GM19035 (cell line): ENCODE data around the gene MDP1.

Experiments used
- ATAC-seq: cut with Tn5 transposase; IDR thresholded peaks from one replicate; pipeline ENCODE4 v1.9.1; 2021; ENCODE audit not compliant: unreplicated experiment

The MDP1 gene

DNA sequence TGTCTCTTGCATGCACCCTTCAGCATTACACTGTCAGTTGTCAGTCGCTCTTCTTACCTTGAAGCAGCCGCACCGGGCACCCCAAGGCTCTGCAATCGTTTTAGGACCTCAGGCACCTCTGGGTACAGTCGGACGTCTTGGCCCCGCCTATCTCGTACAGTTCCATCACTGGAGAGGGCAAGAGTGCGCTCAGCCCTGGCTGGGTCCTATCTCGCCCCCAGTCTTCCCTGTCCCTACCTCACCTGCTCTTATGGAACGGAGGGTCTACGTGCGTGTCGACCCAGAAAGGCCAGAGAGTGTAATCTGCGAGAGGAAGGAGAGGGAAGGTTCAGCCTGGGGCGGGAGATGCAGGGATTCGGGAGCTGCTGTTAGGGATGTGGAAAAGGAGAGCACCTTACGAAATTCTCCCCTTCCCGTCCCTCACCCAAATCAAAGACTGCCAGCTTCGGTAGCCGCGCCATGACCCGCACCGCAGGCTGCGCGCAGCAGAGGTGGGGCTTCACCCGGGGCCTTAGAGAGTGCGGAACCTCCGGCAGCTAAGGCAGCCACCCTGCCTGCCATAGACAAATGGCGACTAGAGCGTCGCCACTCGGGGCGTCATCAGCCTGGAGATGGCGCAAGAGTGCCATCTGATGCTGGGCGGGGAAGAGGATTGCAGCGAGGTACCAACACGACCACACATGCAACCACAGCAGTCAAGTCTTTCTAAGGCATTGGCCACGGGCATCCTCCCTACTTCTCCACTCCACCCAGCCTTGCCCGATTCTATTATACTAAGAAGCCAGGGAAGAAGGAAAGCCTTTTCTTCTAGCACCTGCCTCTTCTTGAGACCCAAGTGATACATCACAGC is at the start of gene MDP1:
TSS of gene MDP1 (minus strand) at position 572 of the 850 bp plus-strand sequence. CDS start at position 461, 111 bp downstream.
- ATAC-seq = peak; percentile 65

DNA sequence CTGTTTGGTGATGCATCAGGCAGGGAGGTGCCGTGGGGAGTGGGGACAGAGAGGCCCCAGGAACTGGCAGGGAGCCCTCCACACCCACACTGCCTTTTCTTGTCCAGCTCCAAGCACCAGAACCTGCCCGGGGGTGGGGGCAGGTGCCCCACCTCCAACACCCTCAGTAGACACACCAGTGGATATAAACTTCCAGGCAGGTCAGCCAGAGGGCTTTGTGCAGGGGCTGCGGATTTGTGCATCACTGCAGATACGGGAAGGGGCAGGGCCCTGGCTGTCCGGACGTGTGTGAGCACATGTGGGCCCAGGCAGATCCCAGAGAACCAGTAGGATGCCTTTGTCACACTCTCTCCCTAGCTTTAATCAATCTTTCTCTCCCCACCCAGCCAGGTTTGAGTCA is 48.4 kb upstream of the MDP1 start:
- no peak for ATAC-seq

DNA sequence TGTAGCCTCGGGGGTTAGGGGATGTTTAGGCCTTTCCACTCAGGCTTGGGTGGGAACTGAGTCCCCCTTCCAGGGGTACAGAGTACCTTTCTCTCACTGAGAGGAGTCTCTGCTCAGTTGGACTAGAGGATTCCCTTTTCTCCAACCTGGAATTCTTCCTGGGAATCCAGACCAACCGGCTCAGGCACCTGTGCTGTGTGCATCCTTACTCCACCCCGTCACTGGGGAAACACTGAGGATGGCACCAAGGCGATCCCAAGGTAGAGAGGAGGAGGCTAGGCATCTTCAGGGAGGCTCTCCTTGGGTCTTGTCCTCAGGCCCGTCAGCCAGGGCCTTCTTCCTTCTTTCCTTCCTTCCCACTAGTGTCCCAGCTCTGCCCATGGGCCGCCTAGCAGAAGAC is 48.0 kb upstream of the MDP1 start:
- ATAC-seq = no peak

DNA sequence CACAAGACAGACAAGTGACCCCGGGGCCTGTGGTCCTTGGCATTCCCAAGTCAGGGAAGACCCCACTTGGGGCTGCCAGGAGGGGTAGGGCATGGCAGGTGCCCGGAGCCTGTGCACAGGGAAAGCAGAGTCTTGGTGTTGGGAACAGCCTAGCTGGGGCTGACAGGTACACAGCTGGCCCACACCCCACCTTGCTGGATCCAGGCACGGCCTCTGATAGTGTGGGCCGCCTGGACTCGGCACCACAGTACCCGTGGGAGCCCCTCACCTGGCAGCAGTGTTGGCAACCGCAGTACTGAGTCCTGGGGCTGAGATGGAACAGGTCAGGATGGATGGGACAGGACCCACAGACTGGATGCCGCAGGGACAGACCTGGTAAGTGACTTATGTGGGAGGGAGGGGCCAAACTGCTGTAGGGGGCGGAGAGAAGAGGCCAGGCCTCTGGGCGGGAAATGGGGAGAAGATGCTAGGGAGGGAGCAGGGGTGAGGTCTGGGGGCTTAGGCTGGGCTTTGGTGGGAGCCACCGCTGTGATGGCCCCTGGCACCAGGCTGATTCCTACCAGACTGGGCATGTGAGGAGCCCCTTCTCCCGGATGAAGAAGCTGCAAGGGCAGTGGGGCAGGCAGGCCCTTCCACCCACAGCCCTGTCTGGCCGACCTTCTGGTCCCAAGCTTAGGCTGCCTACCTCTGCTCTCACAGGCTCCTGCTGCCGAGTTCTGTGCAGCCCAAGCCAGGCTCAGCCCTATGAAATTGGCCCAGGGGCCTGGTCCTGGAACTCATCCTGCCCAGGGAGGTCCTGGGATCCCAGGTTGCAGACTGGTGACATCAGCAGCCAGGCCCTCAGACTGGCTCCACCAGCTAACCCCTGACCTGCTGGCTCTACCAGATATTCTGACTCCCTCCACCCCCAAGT is 47.2 kb upstream of the MDP1 start, which contains the start of gene TGM1:
TSS of gene TGM1 (minus strand) at position 357 of the 913 bp plus-strand sequence. CDS start 825 bp downstream, outside the sequence.
- no peak for ATAC-seq

DNA sequence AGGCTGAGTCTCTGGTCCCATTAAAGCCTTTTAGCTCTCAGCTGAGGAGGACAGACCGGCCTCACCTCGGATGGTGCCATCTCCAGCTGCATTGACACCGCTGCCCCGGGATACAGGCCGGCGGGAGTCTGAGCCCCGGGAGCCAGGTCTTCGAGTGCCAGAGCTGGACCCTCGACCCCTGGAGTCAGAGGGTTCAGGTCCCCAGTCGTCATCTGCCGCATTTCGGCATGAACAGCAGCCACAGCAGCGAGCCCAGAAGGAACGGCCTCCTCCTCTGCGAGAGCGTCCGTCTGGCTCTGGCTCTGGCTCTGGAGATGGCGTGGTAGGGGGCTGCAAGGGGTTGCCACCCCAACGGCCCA is 46.1 kb upstream of the MDP1 start:
- ATAC-seq = no peak

DNA sequence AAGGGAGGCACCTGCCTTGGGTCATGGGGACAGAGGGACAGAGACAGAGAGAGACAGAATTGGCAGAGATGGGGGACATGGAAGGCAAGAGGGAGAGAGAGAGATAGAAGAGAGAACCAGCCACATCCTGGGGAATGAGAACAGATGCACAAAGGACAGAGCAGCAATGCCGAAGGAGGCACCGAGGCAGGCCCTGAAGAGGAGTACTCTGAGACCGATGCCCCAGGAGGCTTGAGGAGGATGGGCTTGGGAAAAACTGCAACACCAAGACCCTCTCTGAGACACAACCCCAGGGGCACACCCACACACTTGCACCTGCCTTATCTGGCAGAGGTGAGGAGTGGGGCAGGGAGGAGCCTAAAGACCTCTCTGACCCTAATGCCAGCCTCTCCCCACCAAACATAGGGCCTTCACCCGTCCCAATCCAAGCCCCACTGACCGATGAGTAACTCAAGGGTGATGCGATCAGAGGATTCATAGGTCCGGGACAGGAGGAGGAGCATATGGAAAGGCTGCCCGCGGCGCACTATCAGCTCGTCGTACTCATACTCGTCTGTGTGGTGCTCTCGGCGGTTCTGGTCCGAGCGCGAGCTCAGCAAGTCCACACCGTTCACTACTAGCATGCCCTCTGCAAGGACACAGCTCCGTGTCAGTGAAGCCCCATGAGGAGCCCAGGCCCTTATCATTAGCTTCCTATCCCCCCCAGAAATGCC is 45.5 kb upstream of the MDP1 start:
- no peak for ATAC-seq

DNA sequence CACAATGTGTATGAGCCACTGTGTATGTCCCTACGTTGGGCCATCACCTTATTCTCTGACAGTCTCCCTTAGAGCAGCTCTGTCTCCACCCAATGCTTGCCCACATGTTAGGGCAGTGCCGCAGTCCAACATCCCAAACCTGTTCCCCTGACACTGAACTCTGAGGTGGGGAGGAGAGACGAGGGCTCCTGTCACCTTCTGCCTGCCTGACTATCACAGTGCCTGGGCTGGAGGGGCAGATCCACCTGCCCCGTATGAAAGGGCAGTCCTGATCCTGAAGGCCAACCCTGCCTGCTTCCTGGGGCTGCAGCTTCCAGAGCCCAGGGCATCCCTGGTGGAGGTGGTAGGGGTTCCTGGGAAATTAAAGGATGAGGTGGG is 44.9 kb upstream of the MDP1 start:
- no peak for ATAC-seq

DNA sequence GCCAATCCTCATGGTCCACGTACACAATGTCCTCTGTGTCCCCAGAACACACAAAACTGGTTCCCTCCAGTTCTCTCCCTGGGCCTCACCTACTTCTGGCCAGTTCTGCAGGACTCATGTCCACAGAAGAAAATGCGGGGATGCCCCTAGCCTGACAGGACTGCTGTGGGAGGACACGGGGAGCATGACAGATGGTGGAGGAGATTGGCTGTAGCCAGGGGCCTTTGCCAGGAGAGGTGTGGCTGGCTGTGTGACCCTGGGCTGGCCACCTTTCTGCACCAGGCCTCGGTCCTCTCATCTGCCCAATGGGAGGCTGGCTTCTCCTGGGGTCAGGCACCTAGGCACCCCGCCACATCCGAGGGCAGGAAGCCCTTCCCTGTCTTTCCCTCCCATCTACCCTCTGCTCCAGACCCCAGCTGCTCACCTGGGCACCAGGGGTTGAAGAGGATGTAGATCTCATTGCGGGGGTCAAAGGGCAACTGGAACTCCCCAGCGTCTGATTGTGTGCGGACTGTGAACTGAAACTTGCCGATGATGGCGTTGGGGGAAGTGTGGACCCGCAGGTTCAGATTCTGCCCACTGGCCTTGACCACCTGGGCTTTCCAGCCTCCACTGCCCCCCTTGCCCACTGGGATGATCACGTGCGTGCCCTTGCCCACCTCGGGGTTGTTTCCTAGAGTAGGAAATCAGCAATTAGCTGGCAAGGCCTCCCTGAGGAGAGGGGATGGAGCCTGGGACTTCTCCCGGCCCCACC is 44.3 kb upstream of the MDP1 start:
- no peak for ATAC-seq

DNA sequence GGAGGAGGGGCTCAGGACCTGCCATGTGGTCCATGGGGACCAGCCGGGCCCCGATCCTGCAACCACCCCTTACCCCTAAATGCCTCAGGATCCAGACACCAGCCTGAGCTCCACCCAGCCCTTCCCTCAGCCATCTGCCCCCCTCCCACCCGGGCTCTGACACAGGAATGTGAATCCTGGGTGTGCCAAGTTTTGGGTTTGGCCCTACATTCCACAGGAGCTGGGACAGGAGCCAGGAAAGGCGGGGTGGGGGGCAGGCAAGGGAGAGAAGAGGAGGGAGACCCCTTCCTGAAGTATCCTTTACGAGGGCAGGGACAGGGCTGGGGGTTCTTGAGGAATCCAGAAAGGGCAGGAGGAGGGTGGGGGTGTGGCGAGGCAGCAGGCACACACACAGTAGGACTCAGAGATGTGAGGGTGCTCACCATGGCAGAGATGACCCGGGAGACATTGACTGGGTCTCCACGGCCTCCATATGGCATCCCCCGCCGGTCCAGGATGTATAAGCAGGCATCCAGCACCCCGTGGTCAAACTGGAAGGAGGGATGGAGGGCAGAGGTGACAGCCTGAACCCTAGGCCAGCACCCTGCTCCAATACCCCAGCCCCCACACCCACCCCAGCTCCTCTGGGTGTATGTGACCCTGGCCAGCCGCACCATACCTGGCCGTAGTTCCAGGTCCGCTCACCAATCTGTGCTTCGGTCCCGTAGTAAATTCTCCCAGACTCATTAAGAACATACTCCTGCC is 43.6 kb upstream of the MDP1 start:
- ATAC-seq = no peak

DNA sequence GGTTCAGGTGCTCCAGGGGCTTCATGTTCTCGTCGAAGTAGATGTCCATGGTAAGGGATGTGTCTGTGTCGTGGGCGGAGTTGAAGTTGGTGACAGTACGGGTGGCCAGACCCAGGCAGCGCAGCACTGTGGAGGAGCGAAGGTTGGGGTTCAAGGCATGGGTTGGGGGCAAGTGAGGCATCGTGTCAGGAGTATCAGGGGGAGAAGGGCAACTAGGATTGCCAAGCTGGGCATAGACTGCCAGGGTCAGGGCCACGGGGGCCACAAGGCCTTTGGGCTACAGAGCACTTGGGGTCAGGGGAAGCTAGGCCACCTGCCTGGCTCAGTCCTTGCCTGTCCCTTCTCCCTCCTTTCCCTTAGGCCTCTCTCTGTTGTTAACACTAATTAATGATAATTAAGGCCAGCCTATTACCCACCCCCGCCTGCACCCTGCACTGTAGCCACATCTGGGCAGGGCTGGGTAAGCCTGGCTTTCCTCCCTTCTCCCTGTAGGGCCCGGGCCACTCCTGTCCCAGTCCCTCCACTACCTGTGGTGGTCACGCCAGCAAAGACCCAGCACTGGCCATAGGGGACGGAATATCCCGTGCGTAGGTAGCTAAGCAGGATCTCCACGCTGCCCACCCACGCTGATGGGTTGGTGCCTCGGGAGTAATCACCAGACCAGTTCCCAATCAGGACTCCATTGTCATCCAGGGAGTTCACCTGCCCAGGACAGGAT is 42.8 kb upstream of the MDP1 start:
- ATAC-seq = no peak

DNA sequence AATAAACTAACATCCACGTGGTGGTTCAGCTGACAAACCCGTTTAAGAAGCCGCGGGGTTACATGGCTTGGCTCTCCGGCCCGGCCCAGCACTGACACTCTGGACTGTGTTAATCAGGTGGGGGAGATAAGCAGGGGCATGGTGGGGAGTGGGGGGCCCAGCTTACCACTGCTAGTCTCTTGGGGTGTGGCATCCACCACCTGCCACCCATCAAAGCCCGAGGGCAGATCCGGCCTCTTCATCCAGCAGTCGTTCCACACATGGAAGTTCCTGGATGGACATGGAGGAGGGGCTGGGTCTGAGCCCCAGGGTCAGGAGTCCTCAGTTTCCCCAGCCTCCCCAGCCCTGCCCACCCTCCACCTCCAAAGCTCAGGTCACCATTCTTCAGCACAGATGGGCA is 42.3 kb upstream of the MDP1 start:
- no peak for ATAC-seq

DNA sequence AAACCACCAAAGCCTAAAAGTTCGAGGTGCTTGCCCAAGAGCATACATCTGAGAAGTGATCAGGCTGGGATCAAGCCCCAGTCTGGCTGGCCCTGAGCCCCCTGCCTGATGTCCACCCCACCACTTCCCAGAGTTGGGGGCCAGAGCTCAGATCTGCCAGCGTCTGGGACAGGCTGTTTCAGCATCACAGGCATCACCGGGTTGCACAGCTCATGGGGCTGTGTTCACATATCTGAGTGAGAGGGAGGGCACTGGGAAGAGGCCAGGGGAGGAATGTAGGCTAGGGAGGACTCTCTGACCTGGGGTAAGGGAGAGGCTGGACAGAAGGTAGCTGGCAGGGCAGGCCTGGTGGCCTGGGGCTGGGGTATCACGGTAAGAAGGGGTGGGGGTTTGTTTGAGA is 41.1 kb upstream of the MDP1 start:
- no peak for ATAC-seq

DNA sequence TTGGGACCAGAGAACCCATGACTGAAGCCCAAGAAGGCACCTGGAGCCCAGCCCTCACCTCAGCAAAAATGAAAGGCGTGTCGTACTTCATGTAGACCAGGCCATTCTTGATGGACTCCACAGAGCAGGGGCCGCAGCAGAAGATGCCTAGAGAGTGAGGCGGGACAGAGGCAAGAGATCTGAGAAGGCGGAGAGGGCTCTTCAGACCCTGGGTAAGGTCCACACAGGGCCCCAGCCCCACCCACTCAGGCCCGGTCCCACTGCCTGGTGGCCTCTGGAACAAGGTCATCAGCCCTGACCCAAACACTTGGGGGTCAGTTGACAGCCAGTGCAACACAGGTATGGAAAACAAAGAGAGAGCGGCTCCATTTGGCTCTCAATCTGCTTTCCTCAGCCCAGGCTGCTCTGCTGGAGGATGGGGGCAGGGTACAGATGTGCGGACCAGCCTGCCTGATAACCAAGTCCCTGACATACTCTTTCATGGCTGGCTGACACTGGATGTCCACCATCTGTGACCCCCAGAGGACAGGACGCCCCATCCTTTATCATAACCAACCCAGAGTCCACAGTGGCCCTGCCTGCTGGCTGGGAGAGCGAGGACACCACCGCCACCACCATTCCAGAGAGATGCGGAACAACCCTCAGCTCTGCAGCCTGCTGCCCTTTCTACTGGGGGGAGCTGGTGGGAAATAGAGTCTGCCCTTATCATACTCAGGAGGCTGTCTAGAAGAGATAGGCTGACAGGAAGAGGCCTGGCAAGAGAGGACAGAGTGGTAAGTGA is 40.3 kb upstream of the MDP1 start:
- no peak for ATAC-seq

DNA sequence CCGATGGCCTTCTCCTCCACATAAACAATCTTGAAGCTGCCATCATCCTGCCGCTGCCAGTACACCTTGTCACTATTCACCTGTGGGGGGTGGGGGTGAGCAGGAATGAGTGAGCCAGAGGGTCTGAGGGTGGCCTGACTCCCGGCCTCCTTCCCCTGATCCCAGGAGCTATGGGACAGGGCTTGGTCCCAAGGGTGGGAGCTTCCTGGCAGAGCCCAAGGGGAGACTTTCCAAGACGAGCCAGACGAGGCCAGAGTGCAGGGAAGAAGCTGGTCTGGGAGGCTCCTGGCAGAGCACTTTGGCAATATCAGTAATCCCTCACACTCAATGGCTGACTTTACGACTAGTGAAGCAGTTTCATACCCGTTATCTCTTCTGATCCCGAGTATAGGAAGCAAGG is 39.6 kb upstream of the MDP1 start:
- no peak for ATAC-seq

DNA sequence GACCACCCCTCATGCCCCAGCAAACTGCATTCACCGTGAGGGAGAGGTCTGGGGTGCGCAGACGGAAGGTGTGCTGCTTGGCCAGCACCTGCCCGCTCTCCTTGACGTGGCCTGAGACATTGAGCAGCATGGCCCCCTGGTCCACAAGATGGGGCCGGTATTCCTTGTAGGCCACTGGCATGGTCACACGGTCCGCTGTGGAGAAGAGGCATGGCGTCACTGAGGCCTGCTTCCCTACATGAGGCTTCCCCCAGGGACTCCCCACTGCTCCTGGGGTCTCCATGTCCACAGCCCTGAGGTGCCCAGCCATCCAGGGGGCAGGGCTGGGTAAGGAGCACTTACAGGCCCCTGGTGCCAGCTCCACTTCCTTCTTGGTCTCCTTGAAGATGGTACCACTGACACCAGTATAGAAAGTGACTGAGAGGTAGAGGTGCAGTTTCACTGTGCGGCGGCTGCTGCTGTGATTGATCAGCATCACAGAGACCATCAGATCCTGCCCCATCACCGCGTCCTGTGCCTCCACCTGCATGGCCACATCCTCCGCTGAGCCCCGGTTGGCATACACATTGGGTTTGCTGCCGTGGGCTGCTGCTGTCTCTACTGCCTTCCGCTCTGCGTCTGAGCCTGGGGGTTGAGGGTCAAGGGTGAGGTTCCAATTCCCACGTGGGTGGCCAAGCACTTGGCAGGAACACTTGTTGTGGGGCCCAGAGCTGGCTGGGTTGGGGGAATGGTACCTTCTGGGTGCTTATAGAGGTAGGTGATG is 38.9 kb upstream of the MDP1 start:
- no peak for ATAC-seq

DNA sequence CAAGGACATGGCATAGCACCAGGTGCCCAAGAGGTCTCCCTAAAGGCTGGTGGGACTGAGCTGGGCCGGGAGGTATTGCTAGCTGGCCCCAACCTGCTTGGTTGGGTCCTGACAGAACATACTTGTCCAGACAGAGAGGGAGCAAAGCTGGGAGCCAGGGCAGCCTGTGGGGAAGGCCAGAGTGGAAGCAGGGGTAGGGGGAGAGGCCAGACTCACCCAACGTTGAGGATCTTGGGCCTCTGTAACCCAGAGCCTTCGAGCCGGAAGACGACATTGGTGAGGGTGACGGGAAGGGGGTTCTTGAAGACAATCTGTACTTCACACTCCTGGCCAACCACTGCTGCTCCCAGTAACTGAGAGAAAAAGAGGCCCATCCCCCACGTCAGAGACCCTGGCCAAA is 38.1 kb upstream of the MDP1 start:
- ATAC-seq = no peak

DNA sequence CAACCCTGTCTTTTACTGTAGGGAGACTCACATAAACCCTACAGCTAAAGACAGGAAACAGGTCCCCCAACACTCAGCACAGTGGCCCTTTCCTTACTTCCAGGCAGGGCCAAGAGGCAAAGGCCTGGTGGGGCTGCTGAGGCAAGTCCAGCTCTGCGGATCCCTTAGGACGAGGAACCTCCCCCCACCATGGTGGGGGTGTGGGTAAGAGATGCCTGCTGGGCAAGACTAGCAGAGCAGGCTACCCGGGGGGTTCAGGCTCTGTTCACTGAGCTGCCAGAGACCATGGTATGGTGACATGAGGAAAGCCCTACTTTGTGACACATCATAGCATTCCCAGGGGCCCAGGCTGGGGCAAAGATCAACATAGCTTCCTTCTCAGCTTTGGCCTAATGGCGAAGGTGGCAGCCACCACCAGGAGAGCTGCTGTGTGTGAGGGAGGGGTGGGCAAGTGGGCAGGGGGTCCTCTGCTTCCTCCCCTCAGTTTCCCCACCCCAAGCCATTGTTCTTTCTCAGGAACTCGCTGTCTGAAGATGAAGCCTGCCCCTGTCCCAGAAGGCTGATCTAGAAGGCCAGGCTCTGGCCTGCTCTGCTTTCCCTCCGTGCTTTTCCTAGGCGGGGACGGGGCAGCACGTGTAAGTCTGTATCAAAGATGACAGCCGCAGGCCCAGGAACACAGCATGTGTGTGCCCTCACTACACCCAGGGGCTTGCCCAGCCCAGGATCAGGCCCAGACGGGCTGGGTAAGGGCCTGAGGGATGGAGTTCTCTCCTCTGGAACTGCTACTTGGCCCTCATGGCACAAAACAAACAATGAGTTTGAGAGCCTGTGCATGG is 36.6 kb upstream of the MDP1 start:
- no peak for ATAC-seq
